Measurements from ENCODE around the gene KIF13A. TPM values are rescaled to one million over a fixed set of nuclear protein-coding genes. Genes with fewer than 3 reads are reported as not detected.

KIF13A gene
- total and polyA plus RNA-seq, 9 of the 15 experiments (the other 6 are each of a cell fraction or from before 2014, with no cell fraction given): 3.6 to 44.3 (median 29.7) TPM

DNA sequence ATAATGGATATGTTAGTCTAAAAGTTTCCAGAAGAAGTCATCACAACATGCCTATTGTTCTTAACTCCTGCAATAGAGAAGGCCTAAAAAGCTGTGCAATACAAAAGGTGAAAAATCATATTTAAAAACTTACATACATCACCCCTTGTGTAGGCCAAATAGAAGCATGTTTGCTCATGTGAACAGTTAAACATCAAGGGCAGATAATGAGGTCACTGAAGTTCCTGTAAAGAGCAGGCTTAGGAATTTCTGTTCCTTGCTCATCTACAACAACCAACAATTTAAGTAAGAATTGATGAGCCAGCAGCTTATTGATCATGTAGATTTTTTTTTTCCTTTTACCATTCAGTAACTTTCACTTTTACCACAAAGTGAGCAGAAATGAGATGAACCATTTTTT is 273.3 kb downstream of the KIF13A start (continued):
- TF ChIP-seq, protein P1, sequence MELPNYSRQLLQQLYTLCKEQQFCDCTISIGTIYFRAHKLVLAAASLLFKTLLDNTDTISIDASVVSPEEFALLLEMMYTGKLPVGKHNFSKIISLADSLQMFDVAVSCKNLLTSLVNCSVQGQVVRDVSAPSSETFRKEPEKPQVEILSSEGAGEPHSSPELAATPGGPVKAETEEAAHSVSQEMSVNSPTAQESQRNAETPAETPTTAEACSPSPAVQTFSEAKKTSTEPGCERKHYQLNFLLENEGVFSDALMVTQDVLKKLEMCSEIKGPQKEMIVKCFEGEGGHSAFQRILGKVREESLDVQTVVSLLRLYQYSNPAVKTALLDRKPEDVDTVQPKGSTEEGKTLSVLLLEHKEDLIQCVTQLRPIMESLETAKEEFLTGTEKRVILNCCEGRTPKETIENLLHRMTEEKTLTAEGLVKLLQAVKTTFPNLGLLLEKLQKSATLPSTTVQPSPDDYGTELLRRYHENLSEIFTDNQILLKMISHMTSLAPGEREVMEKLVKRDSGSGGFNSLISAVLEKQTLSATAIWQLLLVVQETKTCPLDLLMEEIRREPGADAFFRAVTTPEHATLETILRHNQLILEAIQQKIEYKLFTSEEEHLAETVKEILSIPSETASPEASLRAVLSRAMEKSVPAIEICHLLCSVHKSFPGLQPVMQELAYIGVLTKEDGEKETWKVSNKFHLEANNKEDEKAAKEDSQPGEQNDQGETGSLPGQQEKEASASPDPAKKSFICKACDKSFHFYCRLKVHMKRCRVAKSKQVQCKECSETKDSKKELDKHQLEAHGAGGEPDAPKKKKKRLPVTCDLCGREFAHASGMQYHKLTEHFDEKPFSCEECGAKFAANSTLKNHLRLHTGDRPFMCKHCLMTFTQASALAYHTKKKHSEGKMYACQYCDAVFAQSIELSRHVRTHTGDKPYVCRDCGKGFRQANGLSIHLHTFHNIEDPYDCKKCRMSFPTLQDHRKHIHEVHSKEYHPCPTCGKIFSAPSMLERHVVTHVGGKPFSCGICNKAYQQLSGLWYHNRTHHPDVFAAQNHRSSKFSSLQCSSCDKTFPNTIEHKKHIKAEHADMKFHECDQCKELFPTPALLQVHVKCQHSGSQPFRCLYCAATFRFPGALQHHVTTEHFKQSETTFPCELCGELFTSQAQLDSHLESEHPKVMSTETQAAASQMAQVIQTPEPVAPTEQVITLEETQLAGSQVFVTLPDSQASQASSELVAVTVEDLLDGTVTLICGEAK (IDR thresholded peaks at IDR 0.05): no peak
- TF ChIP-seq, protein P1 (CRISPR knock-in tag; IDR thresholded peaks at IDR 0.05): no peak
